SK-N-MC (cell line): Measurements from ENCODE around the gene CARD19.

Source experiments
- EZH2 ChIP-seq: fragments of 200-600 bp; sonication (generic); IDR thresholded peaks from one replicate; pipeline ENCODE4 v1.6.1; 2017; ENCODE audit warnings: antibody characterized with exemption
- POLR2AphosphoS5 ChIP-seq: IDR thresholded peaks from 2 replicates; pipeline ENCODE4 v1.6.1; 2012; ENCODE audit warnings: mild to moderate bottlenecking, low read depth, low read length, borderline replicate concordance

GRCh38 chr9:93129286-93129685, 33.3 kb downstream of the CARD19 start:
- TF ChIP-seq EZH2 (no peak), POLR2AphosphoS5 (no peak)
